Right atrium auricular region (tissue), 2 donors: ENCODE results near the gene CNST. TPM values are rescaled to one million over a fixed set of nuclear protein-coding genes. Genes with fewer than 3 reads are reported as not detected.
"Not testable (repeated sequence)": the region's sequence is repeated elsewhere in the genome, so short reads cannot be mapped to it uniquely, and the experiment has no call there.

Experiments
- DNase-seq: peaks from one replicate; pipeline ENCODE4 v3.0.0-alpha.2; 2019; ENCODE audit warnings: low spot score
- H3K27ac ChIP-seq, 2 donors: fragments of 200-600 bp; sonication (generic); 1 replicate in 1 of 2; 2 replicates in 1 of 2; pipeline ENCODE4 v1.5.1; 2016 to 2019
- H3K27me3 ChIP-seq, 2 donors: fragments of 200-600 bp; sonication (generic); one replicate each; pipeline versions ENCODE4 v1.5.1 to v1.6.0; 2017 to 2019
- H3K36me3 ChIP-seq: fragments of 200-600 bp; sonication (generic); one replicate; pipeline ENCODE4 v1.5.1; 2016
- H3K4me1 ChIP-seq, 2 donors: fragments of 200-600 bp; sonication (generic); one replicate each; pipeline versions ENCODE4 v1.5.1 to v1.6.0; 2017 to 2019
- H3K4me3 ChIP-seq, 2 donors: fragments of 200-600 bp; sonication (generic); 1 replicate in 1 of 2; 2 replicates in 1 of 2; pipeline ENCODE4 v1.5.1; 2017 to 2019; ENCODE audit warnings: mild to moderate bottlenecking in 1 of 2, moderate library complexity in 1 of 2
- H3K9me3 ChIP-seq, 2 donors: fragments of 200-600 bp; sonication (generic); one replicate each; pipeline ENCODE4 v1.5.1; 2019
- total RNA-seq, 2 donors: library from RNA; depleted of rRNA; stranded (reverse); fragments of >200 nt; gene quantifications; one replicate each; pipeline ENCODE4 v1.1.0, GENCODE V29; 2016
- TF ChIP-seq, protein P1 (sequence below), 2 donors: fragments of 200-600 bp; sonication (generic); IDR thresholded peaks; one replicate each; pipeline ENCODE4 v1.5.1; 2019; ENCODE audit warnings: antibody characterized with exemption in 2 of 2

CNST gene
- total RNA-seq, 2 donors from 2014 or later: 15.6 to 19.0 TPM

GRCh38 chr1:246709196-246709595, 142.9 kb downstream of the CNST start:
- H3K27ac ChIP-seq: no peak overlapping the region
- no peak overlapping the region for H3K4me3 ChIP-seq
- H3K36me3 ChIP-seq: no peaks in the 10 kb centered on the region
- TF ChIP-seq, protein P1, sequence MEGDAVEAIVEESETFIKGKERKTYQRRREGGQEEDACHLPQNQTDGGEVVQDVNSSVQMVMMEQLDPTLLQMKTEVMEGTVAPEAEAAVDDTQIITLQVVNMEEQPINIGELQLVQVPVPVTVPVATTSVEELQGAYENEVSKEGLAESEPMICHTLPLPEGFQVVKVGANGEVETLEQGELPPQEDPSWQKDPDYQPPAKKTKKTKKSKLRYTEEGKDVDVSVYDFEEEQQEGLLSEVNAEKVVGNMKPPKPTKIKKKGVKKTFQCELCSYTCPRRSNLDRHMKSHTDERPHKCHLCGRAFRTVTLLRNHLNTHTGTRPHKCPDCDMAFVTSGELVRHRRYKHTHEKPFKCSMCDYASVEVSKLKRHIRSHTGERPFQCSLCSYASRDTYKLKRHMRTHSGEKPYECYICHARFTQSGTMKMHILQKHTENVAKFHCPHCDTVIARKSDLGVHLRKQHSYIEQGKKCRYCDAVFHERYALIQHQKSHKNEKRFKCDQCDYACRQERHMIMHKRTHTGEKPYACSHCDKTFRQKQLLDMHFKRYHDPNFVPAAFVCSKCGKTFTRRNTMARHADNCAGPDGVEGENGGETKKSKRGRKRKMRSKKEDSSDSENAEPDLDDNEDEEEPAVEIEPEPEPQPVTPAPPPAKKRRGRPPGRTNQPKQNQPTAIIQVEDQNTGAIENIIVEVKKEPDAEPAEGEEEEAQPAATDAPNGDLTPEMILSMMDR (IDR thresholded peaks at IDR 0.05): no peak
- no peaks in the 10 kb centered on the region for H3K4me1 ChIP-seq
- no peaks in the 10 kb centered on the region for H3K27me3 ChIP-seq
- no peaks in the 10 kb centered on the region for H3K9me3 ChIP-seq
- no peak for DNase-seq

DNA sequence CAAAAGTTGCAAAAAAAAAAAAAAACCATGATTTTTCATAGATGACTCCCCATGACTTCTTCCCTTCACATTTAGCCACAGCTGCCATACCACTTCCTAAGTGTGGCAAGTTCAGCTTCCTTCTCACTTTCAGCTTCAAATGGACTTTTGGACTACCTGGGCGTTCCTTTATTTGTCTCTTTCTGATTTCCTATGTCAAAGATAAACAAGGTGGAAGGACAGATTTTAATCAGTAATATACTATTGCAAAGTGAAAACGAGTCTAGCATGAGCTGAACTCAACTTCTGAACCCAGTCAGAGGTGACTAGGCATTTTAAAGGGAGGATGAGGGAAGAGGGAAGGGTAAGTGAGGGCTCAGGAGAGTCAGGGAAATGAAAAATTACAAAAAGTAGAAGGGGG, 143.6 kb downstream of the CNST start:
- TF ChIP-seq, protein P1 (IDR thresholded peaks at IDR 0.05): no peak
- Histone ChIP-seq H3K4me1 (no peaks in the 10 kb centered on the region), H3K27me3 (no peaks in the 10 kb centered on the region), H3K4me3 (no peak overlapping the region), H3K36me3 (no peaks in the 10 kb centered on the region), H3K9me3 (no peaks in the 10 kb centered on the region), H3K27ac (no peak overlapping the region)
- no peak for DNase-seq

DNA sequence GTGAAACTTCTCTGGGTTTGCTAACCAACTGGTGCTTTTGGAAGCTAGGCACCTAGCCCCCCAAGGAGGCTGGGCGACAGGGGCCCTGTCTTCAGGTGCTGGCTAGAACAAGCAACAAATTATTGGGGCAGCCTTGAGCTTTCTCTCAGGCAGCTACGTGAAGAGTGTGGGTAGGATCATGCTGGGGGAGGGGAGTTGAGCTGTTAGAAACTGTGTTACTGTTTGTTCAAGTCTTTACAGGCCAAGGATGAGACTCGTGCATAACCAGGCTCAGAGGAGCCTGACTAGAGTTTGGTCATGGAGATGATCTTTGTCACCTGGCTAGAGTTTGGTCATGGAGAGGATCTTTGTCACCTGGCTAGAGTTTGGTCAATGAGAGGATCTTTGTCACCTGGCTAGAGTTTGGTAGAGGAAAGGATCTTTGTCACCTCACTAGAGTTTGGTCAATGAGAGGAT, 145.3 kb downstream of the CNST start:
- TF ChIP-seq, protein P1 (IDR thresholded peaks at IDR 0.05): no peak
- no peak for DNase-seq
- H3K4me1 ChIP-seq: no peaks in the 10 kb centered on the region
- no peaks in the 10 kb centered on the region for H3K36me3 ChIP-seq
- no peak overlapping the region for H3K27ac ChIP-seq
- H3K9me3 ChIP-seq: no peaks in the 10 kb centered on the region
- H3K27me3 ChIP-seq: no peaks in the 10 kb centered on the region
- H3K4me3 ChIP-seq: no peak overlapping the region

DNA sequence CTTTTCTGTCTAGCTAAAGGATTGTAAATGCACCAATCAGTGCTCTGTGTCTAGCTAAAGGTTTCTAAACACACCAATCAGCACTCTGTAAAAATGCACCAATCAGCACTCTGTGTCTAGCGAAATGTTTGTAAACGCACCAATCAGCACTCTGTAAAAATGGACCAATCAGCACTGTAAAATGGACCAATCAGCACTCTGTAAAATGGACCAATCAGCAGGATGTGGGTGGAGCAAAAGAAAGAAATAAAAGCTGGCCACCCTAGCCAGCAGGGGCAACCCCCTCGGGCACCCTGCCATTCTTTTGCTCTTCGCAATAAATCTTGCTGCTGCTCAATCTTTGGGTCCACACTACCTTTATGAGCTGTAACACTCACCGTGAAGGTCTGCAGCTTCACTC, 146.2 kb downstream of the CNST start:
- not testable (repeated sequence) for H3K27me3 ChIP-seq, H3K4me1 ChIP-seq, H3K9me3 ChIP-seq, H3K4me3 ChIP-seq, DNase-seq, H3K36me3 ChIP-seq, H3K27ac ChIP-seq

Other genes starting within 250 kb of the CNST start
- gene SMYD3, start 59.2 kb upstream of the CNST start, total RNA-seq: 1 to 10 TPM; 7.9 to 8.5 TPM
- 10 to 100 TPM in 1 of 2 donors, 1 to 10 TPM in 1; 5.5 to 12.0 TPM for gene TFB2M, start 195 bp upstream of the CNST start, total RNA-seq
- gene SCCPDH, start 158.0 kb downstream of the CNST start, total RNA-seq: 10 to 100 TPM; 21.4 to 23.1 TPM